GM12874 (cell line): ENCODE measurements around the gene ST6GALNAC3.

Source experiments
- CTCF ChIP-seq: IDR thresholded peaks from 2 replicates; pipeline ENCODE4 v1.5.1; 2011; ENCODE audit warnings: low read depth, mild to moderate bottlenecking, control low read depth, low read length, moderate library complexity; ENCODE audit not compliant: insufficient read depth

Gene ST6GALNAC3

GRCh38 chr1:76075188-76075489 is 593 bp downstream of the ST6GALNAC3 start:
- TF ChIP-seq CTCF, result no peak

DNA sequence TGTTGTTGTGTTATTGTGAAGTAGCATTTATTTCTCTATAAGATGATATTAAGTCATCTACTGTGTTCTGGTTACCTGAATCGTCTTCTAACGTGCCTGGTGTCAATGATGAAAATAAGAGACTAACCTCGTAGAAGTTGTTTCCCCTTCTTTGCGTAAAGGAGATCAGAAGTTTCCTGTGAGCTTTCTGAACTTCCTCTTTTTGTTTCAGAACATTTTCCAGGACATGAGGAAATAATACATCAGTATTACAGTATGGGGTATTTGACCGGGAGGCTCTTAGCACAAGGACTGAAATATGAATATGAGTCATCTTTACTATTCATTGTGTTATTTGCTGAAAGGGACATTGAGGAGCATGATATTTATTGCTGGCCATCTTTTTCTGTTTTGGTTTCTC is 1.3 kb downstream of the ST6GALNAC3 start:
- no peak for TF ChIP-seq CTCF

DNA sequence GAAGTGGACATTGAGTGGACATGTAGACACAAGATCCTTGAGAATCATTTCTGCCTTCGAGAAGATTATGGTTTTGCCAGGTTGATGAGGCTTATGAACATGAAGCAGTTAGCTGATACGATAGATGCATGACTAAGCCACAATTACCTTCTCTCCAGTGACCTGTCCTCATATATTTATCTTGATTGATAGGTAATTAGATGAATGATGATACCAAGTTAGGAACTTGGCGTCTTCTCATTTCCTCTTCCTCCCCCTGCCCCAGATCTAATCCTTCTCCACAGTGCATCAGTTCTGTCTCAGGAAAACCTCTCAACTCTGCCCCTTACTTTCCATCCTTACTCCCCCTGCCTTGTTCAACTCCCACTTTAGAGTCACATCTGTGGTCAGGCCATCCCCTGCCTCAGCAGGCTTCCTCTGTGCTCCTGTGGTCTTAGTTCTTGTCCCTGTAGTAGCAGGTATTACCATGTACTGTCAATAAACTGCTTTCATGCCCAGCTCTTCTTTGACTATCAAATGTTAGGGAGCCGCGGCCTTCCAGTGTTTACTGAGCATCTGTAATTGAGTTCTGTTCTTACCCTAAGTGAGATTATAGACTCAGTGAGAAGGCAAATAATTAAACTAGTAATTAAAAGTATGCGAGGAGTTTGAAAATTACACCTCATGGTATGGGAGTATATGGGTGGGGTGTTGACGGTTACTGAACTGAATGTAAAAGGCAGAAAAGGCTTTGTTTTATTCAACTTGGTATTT is 5.1 kb downstream of the ST6GALNAC3 start:
- TF ChIP-seq CTCF, result no peak

DNA sequence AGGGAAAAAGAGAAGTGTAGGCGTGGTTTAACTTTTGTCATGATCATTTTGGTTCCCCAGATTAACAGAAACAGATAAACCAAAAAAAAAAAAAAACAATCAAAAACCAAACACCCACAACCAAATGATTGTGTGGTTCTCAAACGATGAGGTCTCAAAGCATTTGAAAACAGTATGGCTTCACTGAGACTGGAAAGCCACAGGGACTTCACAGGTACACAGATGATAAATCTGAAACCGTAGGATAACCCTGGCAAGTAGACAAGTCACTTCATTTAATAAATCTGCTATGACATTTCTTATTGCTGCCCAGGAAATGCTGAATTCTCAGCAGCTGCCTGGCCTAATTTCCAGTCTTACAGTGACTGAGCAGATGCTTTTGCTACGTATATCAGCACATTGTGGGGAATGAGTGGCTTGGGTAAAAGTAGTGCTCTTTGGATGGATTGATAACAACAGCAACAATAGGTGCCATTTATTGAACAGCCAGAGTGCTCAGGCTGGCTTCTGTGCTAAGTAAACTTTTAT is 6.1 kb downstream of the ST6GALNAC3 start:
- TF ChIP-seq CTCF, result no peak

DNA sequence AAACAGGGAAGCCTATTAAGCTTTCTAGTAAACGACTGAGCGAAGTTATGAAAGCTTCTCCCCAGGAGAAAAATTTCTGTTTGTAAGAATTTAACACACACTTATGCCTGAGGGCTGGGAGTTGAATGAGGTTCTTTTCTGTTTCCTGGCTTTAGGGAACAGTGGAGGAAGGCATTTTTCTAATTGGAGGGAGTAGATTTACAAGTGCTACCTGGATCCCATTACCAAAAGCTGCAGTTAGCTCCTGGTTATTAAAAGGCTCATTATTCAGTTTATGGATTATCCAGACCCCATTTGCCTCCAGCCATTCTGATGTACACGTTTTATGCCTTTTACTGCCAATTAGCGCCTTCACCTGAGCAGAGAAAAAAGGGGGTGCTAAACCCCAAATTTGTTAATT is 7.5 kb downstream of the ST6GALNAC3 start:
- no peak for TF ChIP-seq CTCF

DNA sequence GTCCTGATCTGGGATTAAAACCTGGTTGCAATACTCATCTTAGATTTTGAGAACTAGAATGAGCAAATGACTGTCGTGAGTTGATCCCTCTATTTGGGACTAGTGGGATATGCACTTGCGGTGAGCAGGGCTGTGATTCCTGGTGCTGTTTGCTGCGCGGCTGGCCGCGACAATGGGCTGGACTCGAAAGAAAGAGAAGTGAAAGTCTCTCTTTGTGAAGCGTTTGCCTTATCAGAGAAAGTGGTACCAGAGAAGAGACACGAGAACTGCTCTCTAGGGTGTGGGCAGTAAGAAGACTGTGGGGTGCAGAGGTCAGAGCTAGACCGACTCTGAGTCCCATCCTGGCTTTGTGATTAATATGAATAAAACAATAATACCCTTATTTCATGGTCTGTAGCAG is 8.6 kb downstream of the ST6GALNAC3 start:
- no peak for TF ChIP-seq CTCF

GRCh38 chr1:76084029-76084627 is 9.6 kb downstream of the ST6GALNAC3 start:
- TF ChIP-seq CTCF, result no peak
